ENCODE measurements around the gene ZNF133.

DNA sequence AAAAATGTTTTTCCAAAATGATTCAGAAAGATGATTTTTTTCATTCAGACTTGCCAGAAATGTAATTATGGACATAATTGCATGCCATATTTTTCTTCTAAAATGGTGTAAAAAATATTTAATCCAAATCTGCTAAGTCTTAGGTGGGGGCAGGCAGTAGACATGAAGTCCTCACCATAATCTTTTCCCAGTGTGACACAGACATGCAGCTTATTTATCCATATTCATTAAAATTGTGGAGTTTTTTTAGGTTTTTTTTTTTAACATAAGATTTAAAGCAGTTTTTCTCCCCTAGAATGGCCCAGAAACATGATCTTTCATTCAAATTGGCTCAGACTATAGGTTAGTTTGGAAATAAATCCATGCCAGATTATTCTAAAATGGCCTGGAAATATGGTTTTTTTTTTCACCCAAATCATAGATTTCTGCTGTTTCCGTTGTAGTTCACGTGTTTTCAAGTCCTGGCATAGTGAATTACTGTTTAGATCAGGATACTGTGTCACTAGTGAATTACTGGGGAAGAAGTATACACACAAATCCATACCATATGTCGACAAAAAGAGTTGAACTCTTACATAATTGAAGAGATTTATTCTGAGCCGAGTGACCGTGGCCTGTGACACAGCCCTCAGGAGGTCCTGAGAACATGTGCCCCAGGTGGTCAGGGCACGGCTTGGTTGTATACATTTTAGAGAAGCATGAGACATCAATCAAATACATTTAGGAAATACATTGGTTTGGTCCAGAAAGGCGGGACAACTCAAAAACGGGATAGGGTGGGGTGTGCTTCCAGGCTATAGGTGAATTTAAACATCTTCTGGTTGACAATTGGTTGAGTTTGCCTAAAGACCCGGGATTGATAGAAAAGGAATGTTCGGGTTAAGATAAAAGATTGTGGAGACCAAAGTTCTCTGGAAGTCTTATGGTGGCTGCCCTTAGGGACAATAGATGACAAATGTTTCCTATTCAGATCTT is 33.9 kb downstream of the ZNF133 start:
- TF ChIP-seq POLR2AphosphoS5 (IDR thresholded peaks at IDR 0.05; ENCODE audit: low read depth, low read length) = no peak
- TF ChIP-seq, protein P1, sequence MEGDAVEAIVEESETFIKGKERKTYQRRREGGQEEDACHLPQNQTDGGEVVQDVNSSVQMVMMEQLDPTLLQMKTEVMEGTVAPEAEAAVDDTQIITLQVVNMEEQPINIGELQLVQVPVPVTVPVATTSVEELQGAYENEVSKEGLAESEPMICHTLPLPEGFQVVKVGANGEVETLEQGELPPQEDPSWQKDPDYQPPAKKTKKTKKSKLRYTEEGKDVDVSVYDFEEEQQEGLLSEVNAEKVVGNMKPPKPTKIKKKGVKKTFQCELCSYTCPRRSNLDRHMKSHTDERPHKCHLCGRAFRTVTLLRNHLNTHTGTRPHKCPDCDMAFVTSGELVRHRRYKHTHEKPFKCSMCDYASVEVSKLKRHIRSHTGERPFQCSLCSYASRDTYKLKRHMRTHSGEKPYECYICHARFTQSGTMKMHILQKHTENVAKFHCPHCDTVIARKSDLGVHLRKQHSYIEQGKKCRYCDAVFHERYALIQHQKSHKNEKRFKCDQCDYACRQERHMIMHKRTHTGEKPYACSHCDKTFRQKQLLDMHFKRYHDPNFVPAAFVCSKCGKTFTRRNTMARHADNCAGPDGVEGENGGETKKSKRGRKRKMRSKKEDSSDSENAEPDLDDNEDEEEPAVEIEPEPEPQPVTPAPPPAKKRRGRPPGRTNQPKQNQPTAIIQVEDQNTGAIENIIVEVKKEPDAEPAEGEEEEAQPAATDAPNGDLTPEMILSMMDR (IDR thresholded peaks at IDR 0.05) = no peak

Measured in Panc1 (cell line).